Right ventricle myocardium superior (tissue), 1 donor: Measurements from ENCODE around the gene COL5A1. TPM values are rescaled to one million over a fixed set of nuclear protein-coding genes. Genes with fewer than 3 reads are reported as not detected.
"Not testable (repeated sequence)": the region's sequence is repeated elsewhere in the genome, so short reads cannot be mapped to it uniquely, and the experiment has no call there.

Experiments
- ATAC-seq: fragments of 200-7000 bp; cut with Tn5 transposase; one replicate; pipeline ENCODE4 v1.9.1; 2020; ENCODE audit warnings: mild to moderate bottlenecking; ENCODE audit not compliant: poor library complexity
- DNase-seq: peaks from one replicate; pipeline ENCODE4 v3.0.0-alpha.2; 2020
- intact Hi-C: fragments of 100-400 bp; cut with DNase I; formaldehyde crosslinking; loops from one replicate; pipeline ENCODE4 v1.11.2; 2022
- total RNA-seq: library from RNA; stranded (reverse); fragmentation: NEBNext Ultra II Directional; extraction: Animal tissue kit (Norgen Biotek cat#: 25700); gene quantifications from one replicate; pipeline ENCODE4 v1.2.1, GENCODE V29; 2021
- donor health status: DM: no; HTN: yes; CAD: no; lungs with severe emphysema.

Gene COL5A1
- total RNA-seq, 1 donor from 2014 or later: 12.7 TPM

DNA sequence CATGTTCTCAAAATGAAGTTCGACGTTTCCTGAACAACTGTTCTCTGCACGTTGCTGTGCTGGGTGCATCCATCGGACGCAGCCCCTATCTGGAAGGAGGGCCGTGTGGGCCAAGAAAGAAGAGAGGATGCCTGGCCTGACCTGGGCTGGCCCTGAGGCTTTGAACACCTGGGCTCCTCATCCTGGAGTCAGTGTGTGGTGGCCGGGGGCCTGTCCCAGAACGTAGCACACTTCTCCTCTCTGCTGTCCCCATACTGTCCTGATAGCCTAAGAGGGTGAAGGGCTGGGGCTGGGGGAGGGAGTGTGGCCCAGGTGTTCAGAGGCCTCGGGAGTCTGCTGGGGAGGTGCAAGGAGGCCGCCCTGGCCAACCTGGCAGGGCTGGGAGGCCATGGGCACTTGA lies 21.5 kb downstream of the COL5A1 start:
- no peak for ATAC-seq
- peak; percentile 25 for DNase-seq
- intact Hi-C loops: no loop called here

DNA sequence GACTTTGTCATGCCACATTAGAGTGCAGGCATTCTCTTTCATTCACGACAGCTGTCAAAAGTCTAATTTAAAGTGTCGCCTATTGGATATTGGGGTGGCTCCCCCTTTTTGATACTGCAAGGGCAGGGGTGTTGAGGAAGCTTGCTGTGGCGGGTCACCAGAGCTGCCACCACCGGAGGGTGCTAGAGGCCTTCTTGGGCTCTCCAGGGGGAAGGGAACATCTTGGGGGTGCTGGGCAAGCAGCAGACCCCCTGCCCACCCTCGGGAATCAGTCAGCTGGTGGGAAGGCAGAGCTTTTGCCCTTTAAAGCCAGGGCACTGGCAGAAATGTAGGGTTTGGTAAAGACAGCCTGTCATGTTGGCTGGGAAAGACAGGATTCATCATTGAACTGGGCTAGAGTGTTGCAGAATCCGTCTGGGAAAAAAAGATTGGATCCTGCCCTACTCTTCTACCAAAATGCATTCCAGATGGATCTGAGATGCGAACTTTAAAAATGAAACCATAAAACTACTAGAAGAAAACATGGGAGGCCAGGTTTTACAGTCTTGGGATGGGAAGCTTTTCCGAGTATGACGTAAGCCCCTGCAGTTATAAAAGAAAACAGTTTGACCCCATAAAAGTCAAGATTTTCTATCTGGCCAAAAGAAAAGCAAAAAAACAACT lies 22.3 kb downstream of the COL5A1 start:
- no peak for DNase-seq
- intact Hi-C loops: no loop called here
- no peak for ATAC-seq

DNA sequence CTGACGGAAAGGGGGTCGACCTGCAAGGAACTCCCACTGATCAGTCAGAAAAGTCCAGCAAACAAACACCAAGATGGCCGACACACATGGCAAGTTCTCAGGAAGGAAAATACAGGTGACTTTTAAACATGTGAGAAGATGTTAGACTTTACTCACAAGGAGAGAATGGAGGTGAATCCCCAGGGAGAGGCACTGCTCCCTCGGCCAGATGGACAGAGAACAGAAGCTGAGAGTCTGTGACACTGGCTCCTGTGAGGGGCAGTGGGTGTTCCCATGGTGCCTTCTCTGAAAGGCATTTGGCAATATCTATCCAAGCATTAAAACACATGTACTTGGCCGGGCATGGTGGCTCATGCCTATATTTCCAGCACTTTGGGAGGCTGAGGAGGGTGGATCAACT lies 22.8 kb downstream of the COL5A1 start:
- peak; percentile 18 for DNase-seq
- no peak for ATAC-seq
- intact Hi-C loops: no loop called here

DNA sequence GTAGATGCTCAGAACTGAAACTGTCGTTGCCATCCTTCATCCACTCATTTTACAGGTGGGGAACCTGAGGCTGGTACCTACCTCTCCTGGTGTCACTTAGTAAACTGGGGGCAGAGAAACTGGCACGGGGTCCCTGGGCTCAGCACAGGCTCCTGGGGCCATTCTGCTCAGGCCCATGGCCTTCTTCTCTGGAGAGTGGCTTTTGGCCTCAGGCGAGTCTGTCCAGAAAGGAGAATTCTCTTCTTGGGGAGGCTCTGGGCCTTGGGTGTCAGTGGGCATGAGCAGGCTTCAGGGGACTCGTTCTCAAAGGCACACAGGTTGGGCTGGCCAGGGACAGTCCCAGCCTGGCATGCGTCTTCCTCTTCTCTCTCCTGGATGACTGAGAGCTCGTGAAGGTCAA lies 24.6 kb downstream of the COL5A1 start:
- DNase-seq (no peak), ATAC-seq (no peak)
- intact Hi-C loops: no loop called here

DNA sequence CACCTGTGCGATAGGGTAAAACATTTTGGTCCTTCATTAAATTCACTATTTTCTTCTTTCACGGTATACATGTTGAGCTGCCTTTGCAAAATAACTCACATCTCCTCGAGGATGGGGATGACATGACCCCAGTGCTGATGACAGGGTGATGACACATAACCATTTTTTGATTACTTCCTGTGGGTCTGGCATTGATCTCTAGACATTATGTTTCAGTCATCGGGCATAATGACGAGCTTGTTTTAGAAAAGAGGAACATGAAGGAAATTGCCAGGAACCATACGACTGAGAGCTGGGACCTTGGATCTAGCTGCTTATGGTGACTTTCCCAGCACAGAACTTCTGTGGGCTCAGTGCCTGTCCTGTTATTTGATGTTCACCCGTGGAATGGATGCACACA lies 25.2 kb downstream of the COL5A1 start:
- DNase-seq (no peak), ATAC-seq (no peak)
- intact Hi-C loops: no loop called here

DNA sequence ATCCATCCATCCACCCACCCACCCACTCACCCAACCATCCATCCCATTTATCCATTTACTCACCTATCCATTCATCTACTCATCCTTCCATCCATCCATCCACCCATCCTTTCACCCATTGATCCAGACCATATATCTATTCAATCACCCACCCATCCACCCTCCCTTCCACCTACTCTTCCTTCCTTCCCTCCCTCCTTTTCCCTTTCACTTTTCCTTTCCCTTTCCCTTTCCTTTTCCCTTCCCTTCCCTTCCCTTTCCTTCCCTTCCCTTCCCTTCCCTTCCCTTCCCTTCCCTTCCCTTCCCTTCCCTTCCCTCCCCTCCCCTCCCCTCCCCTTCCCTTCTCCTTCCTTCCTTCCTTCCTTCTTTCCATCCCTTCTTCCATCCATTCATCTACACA lies 27.4 kb downstream of the COL5A1 start:
- intact Hi-C loops, ATAC-seq, DNase-seq: not testable (repeated sequence)

DNA sequence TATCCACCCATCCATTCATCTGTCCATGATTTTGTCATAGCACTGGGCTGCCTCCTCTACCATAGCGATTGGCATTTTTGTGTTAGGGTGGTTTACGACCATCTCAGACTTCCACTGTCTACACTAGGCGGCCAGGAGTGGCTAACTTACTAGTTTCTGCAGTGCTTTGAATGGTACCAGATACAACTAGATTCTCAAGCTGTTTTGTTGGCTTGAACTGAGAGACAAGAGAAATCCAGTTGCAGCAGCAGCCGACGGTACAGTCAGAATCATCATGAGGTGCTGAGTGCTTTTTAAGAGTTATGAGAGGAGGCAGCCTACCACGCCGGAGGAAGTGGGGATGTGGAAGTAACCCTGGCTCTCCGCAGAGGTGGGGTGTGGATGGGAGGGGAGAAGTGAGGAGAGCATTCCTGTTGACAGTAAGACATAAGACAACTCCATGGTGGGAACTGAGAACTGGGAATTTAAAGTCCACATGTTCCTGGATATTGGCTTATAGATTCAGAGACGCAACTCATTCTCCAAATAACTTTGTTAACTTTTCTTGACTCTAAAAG lies 27.9 kb downstream of the COL5A1 start:
- ATAC-seq: no peak
- intact Hi-C loops: no loop called here
- no peak for DNase-seq

DNA sequence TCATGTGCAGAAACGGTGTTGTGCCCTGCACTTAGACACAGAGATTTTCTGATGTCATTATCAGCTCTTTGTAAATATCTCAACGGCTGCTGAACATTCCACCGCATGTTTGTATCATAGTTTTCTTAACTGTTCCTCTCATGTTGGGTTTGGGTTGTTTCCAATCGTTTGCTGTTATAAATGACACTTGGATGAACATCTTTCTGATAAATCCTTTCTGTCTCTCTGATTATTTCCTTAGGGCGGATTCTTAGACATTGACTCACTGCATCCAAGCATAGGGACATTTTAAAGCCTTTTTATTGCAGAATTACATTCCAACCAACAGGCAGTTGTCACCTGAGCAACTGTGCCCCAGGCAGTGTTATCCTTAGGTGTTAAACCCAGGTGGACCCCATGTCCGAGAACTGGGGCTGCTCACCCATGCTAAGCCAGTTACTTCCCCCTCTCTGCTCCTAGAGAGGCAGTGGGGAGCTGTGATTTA lies 28.5 kb downstream of the COL5A1 start:
- intact Hi-C loops: no loop called here
- no peak for ATAC-seq
- no peak for DNase-seq

DNA sequence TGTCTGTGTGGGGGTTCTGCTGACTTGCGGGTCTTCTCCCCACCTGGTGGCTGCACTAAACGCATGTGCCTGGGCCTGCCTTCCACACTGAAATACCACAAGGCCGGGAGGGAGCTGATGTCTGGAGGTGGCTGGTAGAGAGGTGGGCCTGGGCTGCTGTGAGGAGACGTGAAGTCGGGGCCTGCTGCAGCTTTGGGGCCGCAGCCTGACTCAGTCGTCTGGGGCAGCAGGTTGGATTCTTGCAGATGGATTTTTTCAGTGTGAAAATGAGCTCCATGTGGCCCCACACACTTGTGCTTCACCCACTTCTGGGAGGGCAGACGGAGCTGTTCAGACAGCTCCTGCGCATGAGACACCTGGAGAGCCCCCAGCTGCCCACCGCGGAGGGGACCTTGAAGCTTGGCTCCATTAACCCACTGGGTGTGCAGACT lies 29.3 kb downstream of the COL5A1 start:
- DNase-seq (peak; percentile 24), ATAC-seq (no peak)
- intact Hi-C loops: no loop called here

DNA sequence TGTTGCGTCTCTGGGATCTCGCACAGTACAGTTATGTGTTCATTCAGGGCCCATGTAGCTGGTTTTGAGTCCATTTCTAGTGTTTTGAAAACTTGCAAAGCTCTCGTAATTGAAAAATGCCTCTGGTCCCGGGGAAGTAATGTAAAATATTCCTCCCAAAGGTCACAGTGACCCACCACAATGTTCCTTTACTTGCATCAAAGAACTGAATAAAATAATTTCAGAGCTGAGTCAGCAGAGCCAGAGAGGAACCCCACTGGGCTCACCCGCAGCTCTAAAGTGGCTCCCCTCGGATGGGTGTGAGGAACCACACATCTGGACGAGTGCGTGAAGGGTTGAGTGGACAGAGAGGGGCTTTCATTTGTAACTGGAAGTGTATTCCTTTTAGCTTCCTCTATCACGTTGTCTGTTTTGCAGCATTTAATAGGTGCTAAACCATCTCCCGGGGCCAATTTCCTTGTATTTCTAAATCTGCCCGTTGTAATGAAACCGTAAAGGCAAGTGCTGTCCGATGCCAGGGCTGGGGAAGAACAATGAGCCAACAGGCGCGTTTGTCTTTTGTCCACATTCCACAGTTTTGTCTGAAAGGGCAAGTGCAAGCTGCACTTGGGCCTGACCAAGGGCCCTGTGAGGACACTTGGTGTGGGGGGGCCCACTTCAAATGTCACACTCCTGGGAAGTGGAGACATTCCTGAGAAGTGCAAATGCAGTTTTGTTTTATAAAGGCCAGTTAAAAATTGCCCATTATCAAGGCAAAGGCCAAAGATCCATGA lies 29.9 kb downstream of the COL5A1 start:
- intact Hi-C loops: no loop called here
- no peak for ATAC-seq
- DNase-seq: no peak

DNA sequence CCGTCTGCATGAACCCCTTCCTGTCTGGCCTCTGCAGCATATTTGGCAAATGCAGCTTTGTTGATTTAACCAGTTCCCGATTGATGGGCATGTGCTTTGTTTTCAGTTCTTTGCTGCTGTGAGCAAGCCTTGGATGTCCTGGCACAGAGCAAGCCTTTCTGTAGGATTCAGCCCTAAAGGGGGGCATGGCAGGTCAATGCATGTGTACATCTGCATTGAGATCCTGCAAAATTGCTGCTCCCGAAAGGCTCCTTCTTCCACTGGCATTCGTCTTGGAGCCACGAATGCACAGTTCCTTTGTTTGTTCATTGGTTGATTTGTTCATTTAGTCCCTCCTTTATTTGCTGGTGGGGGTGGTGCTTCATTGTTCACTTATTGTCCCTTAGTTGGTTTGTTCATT lies 34.8 kb downstream of the COL5A1 start:
- DNase-seq: no peak
- ATAC-seq: no peak
- intact Hi-C loops: no loop called here

DNA sequence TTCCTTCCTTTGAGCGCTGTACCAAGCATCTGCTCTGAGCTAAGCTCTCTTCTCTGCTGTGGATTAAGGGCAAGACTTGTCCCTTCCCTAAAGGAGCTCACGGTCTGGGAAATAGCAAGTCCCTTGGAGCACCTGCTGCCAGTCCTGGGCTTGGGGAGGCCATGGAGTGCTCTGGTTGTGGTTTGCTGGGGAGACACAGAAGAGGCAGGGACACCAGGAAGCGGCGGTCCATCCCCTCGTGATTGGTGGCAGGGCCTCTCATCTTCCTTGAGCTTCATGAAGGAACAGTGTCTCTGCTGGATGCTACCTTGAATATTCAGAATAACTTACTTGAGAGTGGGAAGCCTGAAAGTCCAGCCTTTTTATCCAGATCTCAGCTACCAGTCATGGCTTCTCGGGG lies 35.3 kb downstream of the COL5A1 start:
- ATAC-seq (no peak), DNase-seq (no peak)
- intact Hi-C loops: no loop called here

DNA sequence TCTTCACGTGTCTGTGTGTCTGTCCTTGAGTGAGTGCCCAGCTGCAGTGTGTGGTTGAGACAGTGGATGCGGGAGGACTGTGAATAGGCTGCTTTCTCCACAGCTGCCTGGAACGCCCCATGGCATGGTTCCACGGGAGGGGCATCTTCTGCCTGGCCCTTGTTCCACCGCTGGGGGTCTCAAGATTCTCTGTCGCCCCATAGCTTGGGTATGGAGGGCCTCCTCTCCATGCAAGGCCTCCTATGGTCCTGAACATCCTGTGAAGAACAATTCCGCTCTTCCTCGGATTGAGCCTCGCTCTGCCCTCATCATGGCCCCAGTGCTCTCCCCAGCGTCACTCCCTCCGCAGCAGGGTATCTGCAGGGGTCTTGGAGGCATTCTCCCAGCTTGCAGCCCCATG lies 36.1 kb downstream of the COL5A1 start:
- intact Hi-C loops: no loop called here
- DNase-seq (peak; percentile 28), ATAC-seq (no peak)

DNA sequence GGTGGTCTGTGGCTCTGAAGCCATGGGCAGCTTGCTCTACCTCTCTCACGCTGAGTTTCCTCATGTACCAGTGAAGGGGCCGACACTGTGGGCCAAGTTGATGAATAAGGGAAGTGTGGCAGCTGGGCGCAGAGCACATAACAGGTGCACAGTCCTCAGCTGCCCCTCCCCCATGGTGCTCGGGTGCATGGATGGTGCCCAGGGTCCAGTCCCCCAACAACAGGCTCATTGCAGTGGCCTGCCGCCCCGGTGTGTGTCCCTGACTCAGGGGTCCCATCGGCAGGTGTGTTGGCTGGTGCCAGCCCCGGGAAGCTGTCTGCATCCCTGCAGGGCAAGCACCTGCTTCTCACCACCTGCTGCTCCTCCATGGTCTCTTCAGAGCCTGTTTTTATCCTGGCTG lies 36.6 kb downstream of the COL5A1 start:
- DNase-seq: peak; percentile 36
- intact Hi-C loops: no loop called here

DNA sequence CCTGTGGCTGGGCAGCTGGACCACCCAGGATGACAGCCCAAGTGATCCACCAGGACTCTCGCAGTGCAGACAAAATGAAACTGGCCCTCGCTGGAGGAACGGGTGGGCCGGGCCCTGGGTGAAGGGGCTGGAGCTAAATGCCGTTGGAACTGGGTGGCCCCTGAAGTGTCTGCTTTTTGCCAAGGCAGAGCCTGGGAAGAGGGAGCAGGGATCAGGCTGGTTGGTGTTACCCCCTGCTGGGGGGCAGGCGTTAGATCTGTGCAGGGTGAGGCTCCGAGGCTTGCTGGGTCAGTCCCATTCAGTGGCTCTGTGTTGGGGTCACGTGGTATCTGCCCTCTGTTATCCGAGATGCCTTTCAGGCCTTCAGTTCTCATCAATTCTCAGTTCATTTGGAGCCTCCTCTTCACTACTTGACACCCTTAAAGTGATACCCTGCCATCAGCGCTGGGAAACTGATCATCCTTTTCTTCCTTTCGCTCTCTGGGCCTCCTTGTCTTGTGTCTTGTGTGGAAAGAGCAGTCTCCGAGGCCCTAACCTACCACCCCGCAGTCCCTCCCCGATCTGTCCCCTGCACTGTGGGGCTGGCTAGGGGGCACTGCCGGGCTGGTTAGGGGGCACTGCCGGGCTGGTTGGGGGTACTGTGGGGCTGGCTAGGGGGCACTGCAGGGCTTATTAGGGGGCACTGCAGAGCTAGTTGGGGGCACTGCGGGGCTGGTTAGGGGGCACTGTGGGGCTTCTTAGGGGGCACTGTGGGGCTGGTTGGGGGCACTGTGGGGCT lies 37.3 kb downstream of the COL5A1 start:
- ATAC-seq (no peak), DNase-seq (peak; percentile 27)
- intact Hi-C loops: no loop called here

More for the DNA sequence above, 36.6 kb downstream of the COL5A1 start:
- no peak for ATAC-seq

DNA sequence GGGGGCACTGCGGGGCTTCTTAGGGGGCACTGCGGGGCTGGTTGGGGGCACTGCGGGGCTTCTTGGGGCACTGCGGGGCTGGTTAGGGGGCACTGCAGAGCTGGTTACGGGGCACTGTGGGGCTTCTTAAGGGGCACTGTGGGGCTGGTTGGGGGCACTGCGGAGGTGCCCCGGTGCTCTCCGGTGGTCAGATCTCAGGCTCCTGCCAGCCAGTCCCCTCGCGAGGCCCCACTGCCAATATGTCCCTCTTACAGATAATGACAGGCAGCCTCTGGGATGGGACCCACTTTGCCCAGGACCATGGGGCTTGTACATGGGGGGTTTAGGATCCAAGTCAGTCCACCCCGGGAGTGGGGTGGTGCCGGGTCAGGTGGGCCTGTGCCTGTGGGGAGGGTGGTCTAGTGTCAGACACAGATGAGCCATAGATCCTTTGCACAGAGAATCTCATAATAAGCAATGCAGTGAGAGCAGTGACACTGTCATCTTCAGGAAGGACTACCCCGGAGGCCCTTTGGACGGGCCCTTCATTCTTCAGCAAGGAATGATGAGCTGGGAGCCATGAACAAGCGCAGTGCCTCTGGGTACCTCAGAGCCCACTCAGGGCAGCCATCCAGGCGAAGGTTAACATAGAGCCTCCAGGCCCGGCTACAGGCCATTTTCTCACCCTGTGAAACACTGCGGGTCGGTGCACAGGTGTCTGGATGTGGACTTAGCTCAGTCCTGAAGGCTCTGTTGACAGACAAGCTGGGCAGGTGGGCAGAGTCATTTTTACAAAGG lies 38.2 kb downstream of the COL5A1 start:
- intact Hi-C loops: no loop called here
- DNase-seq (peak; percentile 22), ATAC-seq (no peak)

DNA sequence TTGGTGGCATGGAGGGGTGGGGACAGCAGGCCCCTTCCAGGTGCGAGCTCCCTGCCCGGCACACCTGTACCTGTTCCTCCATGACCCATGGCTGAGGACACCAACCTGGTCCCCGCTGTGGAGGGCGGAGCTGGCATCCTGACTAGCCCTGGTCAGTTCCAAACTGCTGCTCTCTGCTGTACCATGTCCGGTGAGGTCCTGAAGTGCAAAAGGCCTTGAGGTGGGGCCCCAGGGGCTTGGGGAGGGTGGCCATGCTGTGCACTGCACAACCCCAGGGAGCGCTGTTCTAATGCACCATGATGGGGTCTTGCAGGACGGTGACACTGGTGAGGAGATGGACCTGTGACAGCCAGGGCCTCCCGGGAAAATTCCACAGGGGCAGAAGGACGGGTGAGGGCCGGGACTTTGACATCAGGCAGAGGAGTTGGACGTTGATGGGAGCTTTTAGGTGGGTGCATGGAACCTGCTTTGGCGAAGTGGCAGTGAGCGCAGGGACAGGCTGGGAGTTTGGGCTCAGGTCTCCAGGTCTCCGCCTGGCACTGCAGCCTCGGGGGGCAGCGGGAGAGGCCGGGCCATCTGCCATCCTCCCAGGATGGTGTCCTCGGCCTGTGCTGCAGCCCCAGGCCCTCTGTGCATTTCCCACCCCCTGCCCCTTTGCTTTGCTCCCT lies 38.9 kb downstream of the COL5A1 start:
- peak; percentile 27 for DNase-seq
- intact Hi-C loops: no loop called here
- ATAC-seq: no peak

DNA sequence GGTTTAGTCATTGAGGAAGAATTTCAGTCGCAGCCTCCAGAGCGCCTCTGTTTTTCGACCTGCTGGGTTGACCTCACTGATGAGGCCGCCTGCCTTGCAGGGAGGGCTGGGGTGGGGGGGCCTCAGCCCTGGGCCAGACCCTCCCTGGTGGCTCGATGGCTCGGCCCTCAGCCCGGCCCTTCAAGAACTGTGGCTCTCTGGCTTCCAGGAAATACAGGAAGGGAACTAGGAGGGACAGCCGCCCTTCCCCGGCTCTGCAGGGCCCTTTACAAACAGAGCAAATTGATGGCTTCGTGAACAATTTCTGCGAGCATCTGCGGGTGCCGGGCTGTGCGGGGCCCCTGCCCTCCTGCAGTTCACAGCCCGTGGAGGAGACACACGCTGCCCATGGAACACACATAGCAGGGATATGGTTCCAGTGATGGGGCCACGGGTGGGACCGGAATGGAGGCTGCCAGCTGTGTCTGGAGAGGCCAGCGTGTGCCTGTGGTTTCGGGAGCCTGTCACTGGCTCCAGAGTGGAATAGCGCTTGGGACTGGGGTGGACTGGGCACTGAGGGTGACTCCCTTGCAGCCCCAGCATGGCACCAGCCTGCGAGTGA lies 39.6 kb downstream of the COL5A1 start:
- intact Hi-C loops: no loop called here
- ATAC-seq (peak; percentile 35), DNase-seq (peak; percentile 52)
